ENCODE results near the gene LRRIQ1. TPM values are rescaled to one million over a fixed set of nuclear protein-coding genes. Genes with fewer than 3 reads are reported as not detected.

Gene LRRIQ1
- total and polyA plus RNA-seq, 2 of the 13 experiments (the other 11 are each of a cell fraction or from before 2014, with no cell fraction given) = not detected

DNA sequence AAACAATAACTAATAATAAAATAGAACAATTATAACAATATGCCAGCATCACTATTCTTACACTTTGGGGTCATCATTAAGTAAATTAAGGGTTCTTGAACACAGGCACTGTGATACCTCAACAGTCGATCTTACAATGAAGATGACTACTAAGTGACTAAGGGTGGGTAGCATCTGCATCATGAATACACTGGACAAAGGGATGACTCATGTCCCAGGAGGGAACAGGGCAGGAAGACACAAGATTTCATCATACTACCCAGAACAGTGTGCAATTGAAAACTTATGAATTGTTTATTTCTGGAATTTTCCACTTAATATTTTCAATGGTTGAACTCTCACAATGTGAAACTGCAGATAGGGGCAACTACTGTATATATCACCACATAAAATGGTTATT lies 19.7 kb upstream of the LRRIQ1 start (continued):
- TF ChIP-seq, protein P1, sequence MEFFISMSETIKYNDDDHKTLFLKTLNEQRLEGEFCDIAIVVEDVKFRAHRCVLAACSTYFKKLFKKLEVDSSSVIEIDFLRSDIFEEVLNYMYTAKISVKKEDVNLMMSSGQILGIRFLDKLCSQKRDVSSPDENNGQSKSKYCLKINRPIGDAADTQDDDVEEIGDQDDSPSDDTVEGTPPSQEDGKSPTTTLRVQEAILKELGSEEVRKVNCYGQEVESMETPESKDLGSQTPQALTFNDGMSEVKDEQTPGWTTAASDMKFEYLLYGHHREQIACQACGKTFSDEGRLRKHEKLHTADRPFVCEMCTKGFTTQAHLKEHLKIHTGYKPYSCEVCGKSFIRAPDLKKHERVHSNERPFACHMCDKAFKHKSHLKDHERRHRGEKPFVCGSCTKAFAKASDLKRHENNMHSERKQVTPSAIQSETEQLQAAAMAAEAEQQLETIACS (CRISPR knock-in tag; IDR thresholded peaks at IDR 0.05) = no peak

DNA sequence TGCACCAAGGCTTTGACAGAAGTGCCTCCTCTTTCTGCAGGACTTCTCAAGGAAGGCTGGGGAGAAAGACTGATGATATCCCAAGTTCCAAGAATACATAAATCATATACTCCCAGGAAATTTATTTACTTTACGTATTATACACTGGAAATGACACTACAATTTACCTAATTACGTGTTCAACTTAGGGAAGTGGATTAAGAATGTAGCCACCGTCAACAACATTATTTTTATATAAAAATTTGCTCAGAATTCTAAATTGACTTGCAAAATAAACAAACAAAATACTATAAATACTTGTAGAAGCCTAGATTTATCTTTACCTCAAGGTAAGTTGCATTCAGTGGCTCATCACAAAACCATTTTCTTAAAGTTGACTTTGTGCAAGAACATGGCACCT lies 19.0 kb upstream of the LRRIQ1 start:
- Histone ChIP-seq H3K36me3 (replicated peaks in 1 of 2; ENCODE audit: control insufficient read depth in 1 of 2, insufficient read depth in 2 of 2, low read length in 2 of 2) (no peaks in the 10 kb centered on the region), H4K20me1 (ENCODE audit: insufficient read depth, low read length) (no peaks in the 10 kb centered on the region), H3K79me2 (ENCODE audit: insufficient read depth, low read length) (no peaks in the 10 kb centered on the region), H3K4me1 (ENCODE audit: insufficient read depth, low read length) (no peaks in the 10 kb centered on the region), H3K27me3 (ENCODE audit: control insufficient read depth in 1 of 2, insufficient read depth in 2 of 2, low read length in 2 of 2) (no peaks in the 10 kb centered on the region), H3K9ac (ENCODE audit: insufficient read depth, low read depth, low read length) (no peak overlapping the region), H3K4me3 (replicated peaks in 1 of 3; ENCODE audit: insufficient read depth in 1 of 3, low read depth in 2 of 3, low read length in 3 of 3) (no peak overlapping the region), H3K27ac (ENCODE audit: extremely low read length, insufficient read depth, low read length) (no peak overlapping the region), H2AFZ (ENCODE audit: low read length) (no peak overlapping the region), H3K4me2 (ENCODE audit: low read depth, low read length) (no peak overlapping the region), H3K9me3 (ENCODE audit: low read length) (no peaks in the 10 kb centered on the region)
- intact Hi-C loops (cut with micrococcal nuclease; ENCODE audit: unreplicated experiment) = no loop called here
- 2% methylated on average over 3 of the region's 3 CpGs for WGBS (ENCODE audit: low lambda C conversion rate)
- ATAC-seq (no peak), FAIRE-seq (no peak), DNase-seq (ENCODE audit: low spot score) (no peak)
- POLR2A ChIA-PET = no interaction called here
- BruUV-seq (replicated peaks) = no TSS peak
- in situ Hi-C loops (cut with HindIII; ENCODE audit: extremely low pct_ligation_motif_present, low pct_unique_long_range_greater_than_20kb) = no loop called here
- CTCF ChIA-PET (ENCODE audit: low intra/inter-chr PET ratio, low total read pairs) = no interaction called here
- TF ChIP-seq, protein P2, sequence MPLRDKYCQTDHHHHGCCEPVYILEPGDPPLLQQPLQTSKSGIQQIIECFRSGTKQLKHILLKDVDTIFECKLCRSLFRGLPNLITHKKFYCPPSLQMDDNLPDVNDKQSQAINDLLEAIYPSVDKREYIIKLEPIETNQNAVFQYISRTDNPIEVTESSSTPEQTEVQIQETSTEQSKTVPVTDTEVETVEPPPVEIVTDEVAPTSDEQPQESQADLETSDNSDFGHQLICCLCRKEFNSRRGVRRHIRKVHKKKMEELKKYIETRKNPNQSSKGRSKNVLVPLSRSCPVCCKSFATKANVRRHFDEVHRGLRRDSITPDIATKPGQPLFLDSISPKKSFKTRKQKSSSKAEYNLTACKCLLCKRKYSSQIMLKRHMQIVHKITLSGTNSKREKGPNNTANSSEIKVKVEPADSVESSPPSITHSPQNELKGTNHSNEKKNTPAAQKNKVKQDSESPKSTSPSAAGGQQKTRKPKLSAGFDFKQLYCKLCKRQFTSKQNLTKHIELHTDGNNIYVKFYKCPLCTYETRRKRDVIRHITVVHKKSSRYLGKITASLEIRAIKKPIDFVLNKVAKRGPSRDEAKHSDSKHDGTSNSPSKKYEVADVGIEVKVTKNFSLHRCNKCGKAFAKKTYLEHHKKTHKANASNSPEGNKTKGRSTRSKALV (CRISPR knock-in tag; IDR thresholded peaks at IDR 0.05) = no peak
- TF ChIP-seq PRMT3 (CRISPR knock-in tag; IDR thresholded peaks at IDR 0.05; ENCODE audit: borderline replicate concordance, low read depth) (no peak), FOXA1 (IDR thresholded peaks at IDR 0.05) (no peak), FOXA1 (CRISPR knock-in tag; IDR thresholded peaks at IDR 0.05) (no peak), FOSL2 (CRISPR knock-in tag; IDR thresholded peaks at IDR 0.05) (no peak), SYNCRIP (IDR thresholded peaks at IDR 0.05; ENCODE audit: insufficient read depth, low read depth, low read length) (no peak), SKI (IDR thresholded peaks at IDR 0.05; ENCODE audit: partially characterized antibody) (no peak), NFYB (CRISPR knock-in tag; IDR thresholded peaks at IDR 0.05) (no peak), SMYD3 (CRISPR knock-in tag; IDR thresholded peaks at IDR 0.05) (no peak), ZNF552 (CRISPR knock-in tag; IDR thresholded peaks at IDR 0.05; ENCODE audit: borderline replicate concordance) (no peak)
- TF ChIP-seq, protein P3, sequence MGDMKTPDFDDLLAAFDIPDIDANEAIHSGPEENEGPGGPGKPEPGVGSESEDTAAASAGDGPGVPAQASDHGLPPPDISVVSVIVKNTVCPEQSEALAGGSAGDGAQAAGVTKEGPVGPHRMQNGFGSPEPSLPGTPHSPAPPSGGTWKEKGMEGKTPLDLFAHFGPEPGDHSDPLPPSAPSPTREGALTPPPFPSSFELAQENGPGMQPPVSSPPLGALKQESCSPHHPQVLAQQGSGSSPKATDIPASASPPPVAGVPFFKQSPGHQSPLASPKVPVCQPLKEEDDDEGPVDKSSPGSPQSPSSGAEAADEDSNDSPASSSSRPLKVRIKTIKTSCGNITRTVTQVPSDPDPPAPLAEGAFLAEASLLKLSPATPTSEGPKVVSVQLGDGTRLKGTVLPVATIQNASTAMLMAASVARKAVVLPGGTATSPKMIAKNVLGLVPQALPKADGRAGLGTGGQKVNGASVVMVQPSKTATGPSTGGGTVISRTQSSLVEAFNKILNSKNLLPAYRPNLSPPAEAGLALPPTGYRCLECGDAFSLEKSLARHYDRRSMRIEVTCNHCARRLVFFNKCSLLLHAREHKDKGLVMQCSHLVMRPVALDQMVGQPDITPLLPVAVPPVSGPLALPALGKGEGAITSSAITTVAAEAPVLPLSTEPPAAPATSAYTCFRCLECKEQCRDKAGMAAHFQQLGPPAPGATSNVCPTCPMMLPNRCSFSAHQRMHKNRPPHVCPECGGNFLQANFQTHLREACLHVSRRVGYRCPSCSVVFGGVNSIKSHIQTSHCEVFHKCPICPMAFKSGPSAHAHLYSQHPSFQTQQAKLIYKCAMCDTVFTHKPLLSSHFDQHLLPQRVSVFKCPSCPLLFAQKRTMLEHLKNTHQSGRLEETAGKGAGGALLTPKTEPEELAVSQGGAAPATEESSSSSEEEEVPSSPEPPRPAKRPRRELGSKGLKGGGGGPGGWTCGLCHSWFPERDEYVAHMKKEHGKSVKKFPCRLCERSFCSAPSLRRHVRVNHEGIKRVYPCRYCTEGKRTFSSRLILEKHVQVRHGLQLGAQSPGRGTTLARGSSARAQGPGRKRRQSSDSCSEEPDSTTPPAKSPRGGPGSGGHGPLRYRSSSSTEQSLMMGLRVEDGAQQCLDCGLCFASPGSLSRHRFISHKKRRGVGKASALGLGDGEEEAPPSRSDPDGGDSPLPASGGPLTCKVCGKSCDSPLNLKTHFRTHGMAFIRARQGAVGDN (CRISPR knock-in tag; IDR thresholded peaks at IDR 0.05) = no peak
- TF ChIP-seq, protein P4, sequence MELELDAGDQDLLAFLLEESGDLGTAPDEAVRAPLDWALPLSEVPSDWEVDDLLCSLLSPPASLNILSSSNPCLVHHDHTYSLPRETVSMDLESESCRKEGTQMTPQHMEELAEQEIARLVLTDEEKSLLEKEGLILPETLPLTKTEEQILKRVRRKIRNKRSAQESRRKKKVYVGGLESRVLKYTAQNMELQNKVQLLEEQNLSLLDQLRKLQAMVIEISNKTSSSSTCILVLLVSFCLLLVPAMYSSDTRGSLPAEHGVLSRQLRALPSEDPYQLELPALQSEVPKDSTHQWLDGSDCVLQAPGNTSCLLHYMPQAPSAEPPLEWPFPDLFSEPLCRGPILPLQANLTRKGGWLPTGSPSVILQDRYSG (CRISPR knock-in tag; IDR thresholded peaks at IDR 0.05) = no peak
- TF ChIP-seq, protein P5, sequence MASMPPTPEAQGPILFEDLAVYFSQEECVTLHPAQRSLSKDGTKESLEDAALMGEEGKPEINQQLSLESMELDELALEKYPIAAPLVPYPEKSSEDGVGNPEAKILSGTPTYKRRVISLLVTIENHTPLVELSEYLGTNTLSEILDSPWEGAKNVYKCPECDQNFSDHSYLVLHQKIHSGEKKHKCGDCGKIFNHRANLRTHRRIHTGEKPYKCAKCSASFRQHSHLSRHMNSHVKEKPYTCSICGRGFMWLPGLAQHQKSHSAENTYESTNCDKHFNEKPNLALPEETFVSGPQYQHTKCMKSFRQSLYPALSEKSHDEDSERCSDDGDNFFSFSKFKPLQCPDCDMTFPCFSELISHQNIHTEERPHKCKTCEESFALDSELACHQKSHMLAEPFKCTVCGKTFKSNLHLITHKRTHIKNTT (CRISPR knock-in tag; IDR thresholded peaks at IDR 0.05) = no peak
